ENCODE data around the gene NFYB.

DNA sequence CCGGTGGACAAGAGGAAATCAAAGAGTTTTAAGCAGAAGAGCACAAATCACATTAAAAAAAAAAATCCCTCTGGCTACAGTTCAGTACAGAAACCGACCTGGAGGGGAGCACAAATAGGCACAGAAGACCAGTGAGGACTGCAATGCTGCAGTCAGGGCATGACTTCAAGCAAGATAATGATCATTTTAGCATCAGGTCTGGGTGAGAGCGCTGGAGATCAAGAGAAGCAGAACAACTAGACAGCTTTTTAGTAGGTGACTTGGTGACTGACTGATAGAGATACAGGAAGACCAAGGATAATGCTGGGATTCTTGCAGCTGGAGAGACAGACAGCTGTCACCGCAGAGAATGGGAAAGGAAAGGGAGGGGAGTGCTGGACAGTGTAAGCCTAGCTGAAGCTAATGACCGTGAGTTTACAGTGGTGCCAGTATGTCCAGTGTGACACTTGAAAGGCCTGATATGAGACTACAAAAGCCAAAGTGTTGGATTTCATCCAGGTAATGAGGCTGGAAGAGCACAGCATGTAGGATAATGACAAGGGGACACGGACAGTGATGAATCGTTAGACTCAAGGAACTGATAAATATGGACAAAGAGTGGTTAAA is 5.6 kb downstream of the NFYB start:
- no peak for TF ChIP-seq POLR2A (IDR thresholded peaks at IDR 0.05)
- TF ChIP-seq, protein P1, sequence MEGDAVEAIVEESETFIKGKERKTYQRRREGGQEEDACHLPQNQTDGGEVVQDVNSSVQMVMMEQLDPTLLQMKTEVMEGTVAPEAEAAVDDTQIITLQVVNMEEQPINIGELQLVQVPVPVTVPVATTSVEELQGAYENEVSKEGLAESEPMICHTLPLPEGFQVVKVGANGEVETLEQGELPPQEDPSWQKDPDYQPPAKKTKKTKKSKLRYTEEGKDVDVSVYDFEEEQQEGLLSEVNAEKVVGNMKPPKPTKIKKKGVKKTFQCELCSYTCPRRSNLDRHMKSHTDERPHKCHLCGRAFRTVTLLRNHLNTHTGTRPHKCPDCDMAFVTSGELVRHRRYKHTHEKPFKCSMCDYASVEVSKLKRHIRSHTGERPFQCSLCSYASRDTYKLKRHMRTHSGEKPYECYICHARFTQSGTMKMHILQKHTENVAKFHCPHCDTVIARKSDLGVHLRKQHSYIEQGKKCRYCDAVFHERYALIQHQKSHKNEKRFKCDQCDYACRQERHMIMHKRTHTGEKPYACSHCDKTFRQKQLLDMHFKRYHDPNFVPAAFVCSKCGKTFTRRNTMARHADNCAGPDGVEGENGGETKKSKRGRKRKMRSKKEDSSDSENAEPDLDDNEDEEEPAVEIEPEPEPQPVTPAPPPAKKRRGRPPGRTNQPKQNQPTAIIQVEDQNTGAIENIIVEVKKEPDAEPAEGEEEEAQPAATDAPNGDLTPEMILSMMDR (IDR thresholded peaks at IDR 0.05), result no peak
